ENCODE measurements around the gene MUC12.

GRCh38 chr7:100963874-100964273, 5.5 kb upstream of the MUC12 start:
- TF ChIP-seq CTCF (IDR thresholded peaks at IDR 0.05): no peak
- no peak for TF ChIP-seq EP300 (IDR thresholded peaks at IDR 0.05)
- TF ChIP-seq POLR2AphosphoS5 (IDR thresholded peaks at IDR 0.05): no peak
